Activated naive CD8-positive, alpha-beta T cell treated with anti-CD3 and anti-CD28 coated beads, Interleukin-2, amount 10 ng/mL, durations not matched to agents 7 days and 5 days (primary cell): ENCODE measurements around the gene MED7. TPM values are rescaled to one million over a fixed set of nuclear protein-coding genes. Genes with fewer than 3 reads are reported as not detected.
A peak's percentile ranks its signal among the peaks of the same experiment; 100 is the strongest.
"Not testable (repeated sequence)": the region's sequence is repeated elsewhere in the genome, so short reads cannot be mapped to it uniquely, and the experiment has no call there.

Experiments
- ATAC-seq: fragments of 150-1000 bp; cut with Tn5 transposase; one replicate; pipeline ENCODE4 v1.10.0; 2021; ENCODE audit warnings: low read depth, moderate library complexity
- POLR2A ChIA-PET: fragments of 350-600 bp; sonication (Branson Sonifier 250); formaldehyde crosslinking; loops from one replicate; lab custom pipeline; 2021; ENCODE audit warnings: antibody characterized with exemption; lab: Charles Lee
- DNase-seq: peaks from one replicate; pipeline ENCODE4 v3.0.0; 2021
- H3K27ac Mint-ChIP-seq: one replicate; pipeline ENCODE4 v1.8.0; 2022; ENCODE audit warnings: mild to moderate bottlenecking, mixed read lengths
- H3K27me3 Mint-ChIP-seq: one replicate; pipeline ENCODE4 v1.8.0; 2022; ENCODE audit warnings: mild to moderate bottlenecking, moderate library complexity, mixed read lengths
- H3K36me3 Mint-ChIP-seq: one replicate; pipeline ENCODE4 v1.8.0; 2021; ENCODE audit warnings: mild to moderate bottlenecking, mixed read lengths
- H3K4me1 Mint-ChIP-seq: one replicate; pipeline ENCODE4 v1.8.0; 2021; ENCODE audit warnings: mixed read lengths
- H3K4me3 Mint-ChIP-seq: one replicate; pipeline ENCODE4 v1.8.0; 2022; ENCODE audit warnings: mild to moderate bottlenecking, moderate library complexity, mixed read lengths
- H3K9me3 Mint-ChIP-seq: one replicate; pipeline ENCODE4 v1.8.0; 2021; ENCODE audit warnings: mixed read lengths
- total RNA-seq, 2 experiments: library from RNA; stranded (reverse); gene quantifications; one replicate each; pipeline ENCODE4 v1.2.3, GENCODE V29; 2021

MED7 gene, protein sequence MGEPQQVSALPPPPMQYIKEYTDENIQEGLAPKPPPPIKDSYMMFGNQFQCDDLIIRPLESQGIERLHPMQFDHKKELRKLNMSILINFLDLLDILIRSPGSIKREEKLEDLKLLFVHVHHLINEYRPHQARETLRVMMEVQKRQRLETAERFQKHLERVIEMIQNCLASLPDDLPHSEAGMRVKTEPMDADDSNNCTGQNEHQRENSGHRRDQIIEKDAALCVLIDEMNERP
- 10 to 100 TPM; 15.3 to 15.5 TPM for total RNA-seq

DNA sequence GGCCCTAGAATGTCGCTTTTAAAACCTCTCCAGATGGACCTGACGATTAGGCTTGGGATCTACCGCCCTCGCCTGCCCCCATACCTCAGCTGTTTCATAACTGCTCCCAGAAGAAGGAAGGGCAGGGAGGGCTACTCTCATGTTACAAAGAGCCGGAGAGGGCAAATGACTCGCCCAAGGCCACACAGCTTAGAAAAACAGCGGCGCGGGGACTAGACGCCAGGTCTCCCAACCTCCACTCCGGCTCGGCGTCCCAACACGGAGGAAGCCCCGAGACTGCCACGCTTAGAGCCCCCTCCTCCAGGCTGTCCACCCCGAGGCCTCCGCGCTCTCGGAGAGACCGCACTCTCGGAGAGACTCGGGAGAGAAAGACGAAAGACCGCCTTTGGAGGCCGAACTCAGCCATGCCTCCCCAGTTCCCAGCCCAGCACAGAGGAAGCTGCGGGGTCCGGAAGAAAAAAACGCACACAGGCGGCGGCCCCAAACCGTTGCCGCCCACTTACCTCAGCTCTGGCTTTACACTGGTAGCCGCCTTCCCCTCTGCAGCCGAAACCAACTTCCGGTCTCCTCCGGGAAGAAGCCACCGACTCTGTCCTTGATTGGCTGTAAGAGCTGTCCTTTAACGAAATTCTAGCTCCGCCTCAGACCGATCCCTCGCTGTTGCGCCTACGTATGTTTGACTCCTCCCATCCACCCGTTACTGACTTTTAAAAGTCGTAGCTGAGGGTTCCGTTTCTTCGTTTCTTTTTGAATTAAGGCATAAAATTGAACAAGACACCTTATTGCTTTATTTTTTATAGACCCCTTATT, at the start of gene MED7:
Gene MED7, minus strand, starts transcription at position 549 of the 810 bp plus-strand sequence. CDS start 3,434 bp downstream, outside the sequence.
- Mint-ChIP-seq H3K9me3 (peaks cover 4% of the 10 kb centered on the region), H3K4me1 (peaks cover 23% of the 10 kb centered on the region), H3K36me3 (peaks cover 31% of the 10 kb centered on the region), H3K27ac (peak within 1 kb of the TSS; percentile 96), H3K27me3 (no peaks in the 10 kb centered on the region), H3K4me3 (peak within 1 kb of the TSS; percentile 86)
- ATAC-seq (peak; percentile 98), DNase-seq (peak; percentile 87)
- POLR2A ChIA-PET: interaction anchor here (0.5 to 3.1 kb wide), 50 partner anchors 9 to 601 kb away, joined by 3 to 60 read pairs (median 4); partner anchors contain the start of genes CYFIP2, HAVCR2, ITK and LSM11

DNA sequence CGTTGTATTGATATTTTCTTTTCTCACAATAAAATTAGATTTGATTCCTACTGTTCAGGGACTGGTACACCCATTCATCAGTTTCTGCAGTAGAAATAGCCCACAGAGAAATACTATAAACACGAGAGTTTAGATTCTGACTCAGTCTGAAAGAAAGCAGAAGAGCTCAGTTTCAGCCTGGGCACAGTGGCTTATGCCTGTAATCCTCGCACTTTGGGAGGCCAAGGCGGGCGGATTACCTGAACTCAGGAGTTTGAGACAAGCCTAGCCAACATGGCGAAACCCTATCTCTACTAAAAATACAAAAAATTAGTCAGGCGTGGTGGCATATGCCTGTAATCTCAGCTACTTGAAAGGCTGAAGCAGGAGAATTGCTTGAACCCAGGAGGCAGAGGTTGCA, 46.6 kb upstream of the MED7 start:
- DNase-seq (no peak), ATAC-seq (peak; percentile 24)
- H3K36me3 Mint-ChIP-seq: peaks cover 77% of the 10 kb centered on the region
- H3K27ac Mint-ChIP-seq: peak overlapping the region; percentile 82
- no peaks in the 10 kb centered on the region for H3K9me3 Mint-ChIP-seq
- no peaks in the 10 kb centered on the region for H3K27me3 Mint-ChIP-seq
- peak overlapping the region; percentile 85 for H3K4me3 Mint-ChIP-seq
- POLR2A ChIA-PET: interaction anchor here (0.6 to 15.5 kb wide), 12 partner anchors 8 to 94 kb away, joined by 3 to 194 read pairs (median 14); partner anchors contain the start of gene ITK
- peaks cover 73% of the 10 kb centered on the region for H3K4me1 Mint-ChIP-seq

DNA sequence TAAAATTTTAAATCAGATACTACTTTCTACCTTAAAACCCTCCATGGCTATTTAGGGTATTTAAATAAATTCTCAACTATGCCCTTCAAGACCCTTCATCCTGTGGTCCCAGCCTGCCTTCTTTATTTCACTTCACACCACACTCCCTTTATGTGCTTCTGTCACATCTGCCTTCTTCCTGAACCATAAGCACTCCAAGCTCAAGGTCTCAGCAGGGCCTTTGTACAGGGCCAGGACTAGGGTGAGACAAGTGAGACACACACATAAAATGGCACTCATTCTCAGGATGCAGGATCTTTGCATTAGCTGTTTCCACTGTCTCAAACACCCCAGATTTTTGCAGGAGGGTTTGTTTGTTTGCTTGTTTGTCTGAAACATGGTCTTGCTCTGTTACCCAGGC, 45.6 kb upstream of the MED7 start:
- Mint-ChIP-seq H3K9me3 (no peaks in the 10 kb centered on the region), H3K4me1 (peaks cover 65% of the 10 kb centered on the region), H3K27me3 (no peaks in the 10 kb centered on the region), H3K4me3 (peak overlapping the region; percentile 85), H3K36me3 (peaks cover 79% of the 10 kb centered on the region), H3K27ac (peak overlapping the region; percentile 82)
- peak; percentile 25 for ATAC-seq
- POLR2A ChIA-PET: interaction anchor here (1.7 to 15.5 kb wide), 9 partner anchors 7 to 85 kb away, joined by 4 to 194 read pairs (median 27); partner anchors contain the start of gene ITK
- no peak for DNase-seq

DNA sequence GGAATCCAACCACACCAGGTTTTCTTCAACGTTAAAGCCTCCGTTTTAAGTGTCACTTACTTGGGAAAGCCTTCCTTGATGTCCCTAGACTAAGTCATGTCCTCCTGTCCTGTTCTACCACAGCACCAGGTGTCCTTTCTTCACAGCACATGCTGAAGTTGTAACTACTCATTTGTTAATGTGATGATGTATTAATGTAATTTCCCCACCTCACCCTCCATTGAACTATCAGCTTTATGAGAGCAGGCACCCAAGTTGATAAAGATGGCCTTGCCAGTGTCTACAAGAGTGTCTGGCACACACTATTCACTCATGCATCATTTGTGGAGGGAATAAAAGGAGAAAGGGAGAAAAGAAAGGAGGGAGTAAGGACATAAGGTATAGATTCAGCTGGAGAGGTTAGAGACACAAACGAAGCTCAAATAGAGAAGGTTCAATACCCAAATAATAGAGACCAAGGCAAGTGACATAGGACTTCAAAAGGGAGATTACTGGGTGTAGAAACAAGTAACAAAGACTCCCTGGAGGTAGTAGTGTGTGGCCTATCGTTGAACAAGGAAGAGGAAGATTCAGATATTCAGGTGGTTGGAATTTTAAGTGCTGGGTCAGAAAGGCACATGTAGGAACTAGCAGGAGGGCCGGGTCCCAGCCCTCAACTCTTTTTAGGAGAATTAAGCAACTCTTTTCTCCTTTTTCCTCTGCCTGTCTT, 44.5 kb upstream of the MED7 start:
- H3K4me1 Mint-ChIP-seq: peaks cover 56% of the 10 kb centered on the region
- H3K9me3 Mint-ChIP-seq: no peaks in the 10 kb centered on the region
- POLR2A ChIA-PET: interaction anchor here (0.7 to 15.5 kb wide), 13 partner anchors 9 to 86 kb away, joined by 3 to 194 read pairs (median 16); partner anchors contain the start of gene MED7
- ATAC-seq: no peak
- H3K36me3 Mint-ChIP-seq: peaks cover 79% of the 10 kb centered on the region
- no peak for DNase-seq
- peak overlapping the region; percentile 85 for H3K4me3 Mint-ChIP-seq
- peak overlapping the region; percentile 82 for H3K27ac Mint-ChIP-seq
- H3K27me3 Mint-ChIP-seq: no peaks in the 10 kb centered on the region

DNA sequence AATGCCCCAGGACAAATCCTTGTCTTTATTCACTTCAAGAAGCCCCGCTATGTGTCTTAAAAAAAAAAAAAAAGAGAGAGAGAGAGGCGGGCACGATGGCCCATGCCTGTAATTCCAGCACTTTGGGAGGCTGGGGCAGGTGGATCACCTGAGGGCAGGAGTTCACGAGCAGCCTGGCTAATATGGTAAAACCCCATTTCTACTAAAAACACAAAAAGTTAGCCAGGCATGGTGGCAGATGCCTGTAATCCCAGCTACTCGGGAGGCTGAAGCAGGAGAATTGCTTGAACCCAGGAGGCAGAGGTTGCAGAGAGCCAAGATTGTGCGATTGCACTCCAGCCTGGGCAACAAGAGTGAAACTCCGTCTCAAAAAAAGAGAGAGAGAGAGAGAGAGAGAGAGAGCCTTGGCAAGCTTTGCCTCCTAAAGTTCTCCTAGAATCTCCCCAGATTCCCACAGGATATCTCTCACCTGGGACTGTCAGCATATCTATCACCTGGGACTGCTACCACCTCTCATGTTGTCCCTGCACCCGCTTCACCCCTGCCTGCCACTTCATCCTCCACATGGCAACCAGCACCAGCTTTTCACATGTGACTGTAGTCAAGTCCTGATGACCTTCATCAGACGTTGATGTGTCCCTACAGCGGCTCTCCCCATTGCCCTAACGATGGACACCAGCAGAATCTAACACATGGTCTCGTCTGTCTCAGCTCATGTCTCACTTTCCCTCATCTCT, 43.8 kb upstream of the MED7 start:
- Mint-ChIP-seq H3K36me3 (peaks cover 81% of the 10 kb centered on the region), H3K4me3 (peak overlapping the region; percentile 85), H3K27me3 (no peaks in the 10 kb centered on the region), H3K4me1 (peaks cover 50% of the 10 kb centered on the region), H3K27ac (peak overlapping the region; percentile 82), H3K9me3 (no peaks in the 10 kb centered on the region)
- ATAC-seq (no peak), DNase-seq (no peak)
- POLR2A ChIA-PET: interaction anchor here (0.7 to 15.5 kb wide), 13 partner anchors 9 to 1623 kb away, joined by 3 to 194 read pairs (median 16); partner anchors contain the start of gene MED7

DNA sequence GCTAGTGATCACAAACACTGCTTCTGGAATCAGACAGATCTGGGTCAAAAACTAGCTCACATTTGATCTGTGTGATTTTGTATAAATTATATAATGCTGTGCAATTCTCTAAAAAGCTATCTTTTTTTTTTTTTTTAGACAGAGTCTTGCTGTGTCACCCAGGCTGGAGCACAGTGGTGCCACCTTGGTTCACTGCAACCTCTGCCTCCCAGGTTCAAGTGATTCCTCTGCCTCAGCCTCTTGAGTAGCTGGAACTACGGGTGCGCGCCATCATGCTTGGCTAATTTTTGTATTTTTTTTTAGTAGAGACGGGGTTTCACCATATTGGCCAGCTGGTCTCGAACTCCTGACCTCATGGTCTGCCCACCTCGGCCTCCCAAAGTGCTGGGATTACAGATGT, 42.5 kb upstream of the MED7 start:
- ATAC-seq, DNase-seq, H3K9me3 Mint-ChIP-seq, H3K27me3 Mint-ChIP-seq: not testable (repeated sequence)
- POLR2A ChIA-PET: interaction anchor here (0.6 to 15.5 kb wide), 11 partner anchors 7 to 429 kb away, joined by 3 to 194 read pairs (median 16); partner anchors contain the start of gene MED7
- H3K36me3 Mint-ChIP-seq: peaks cover 76% of the 10 kb centered on the region
- peak overlapping the region; percentile 84 for H3K27ac Mint-ChIP-seq
- H3K4me3 Mint-ChIP-seq: peak overlapping the region; percentile 85
- H3K4me1 Mint-ChIP-seq: peaks cover 42% of the 10 kb centered on the region

DNA sequence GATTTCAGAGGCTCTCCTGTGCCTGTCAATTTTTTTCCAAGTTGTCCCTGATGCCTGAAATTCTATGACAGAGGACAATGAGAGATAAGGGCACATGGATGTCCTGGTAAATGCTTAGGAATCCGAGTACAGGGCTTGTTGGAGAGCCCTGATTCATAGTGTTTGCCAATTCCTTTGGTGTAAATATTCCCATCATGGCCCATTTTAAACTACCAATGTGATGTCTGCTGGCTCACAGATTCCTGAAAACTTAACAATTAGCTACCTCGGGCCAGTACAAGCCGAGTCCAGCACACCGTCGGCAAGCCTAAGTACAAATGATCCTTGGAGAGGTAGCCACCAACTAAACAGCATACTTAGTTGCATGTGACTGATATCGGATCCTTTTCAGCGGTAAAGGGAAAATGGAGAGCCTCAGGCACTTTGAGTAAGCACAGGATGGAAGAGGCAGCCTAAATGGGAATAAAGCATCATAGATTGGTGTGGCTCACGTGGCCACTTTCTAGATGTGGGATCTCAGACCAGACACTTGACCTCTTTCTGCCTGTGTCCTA, 41.5 kb upstream of the MED7 start:
- POLR2A ChIA-PET: interaction anchor here (0.6 to 15.5 kb wide), 9 partner anchors 8 to 88 kb away, joined by 3 to 194 read pairs (median 16); partner anchors contain the start of gene MED7
- peaks cover 47% of the 10 kb centered on the region for H3K4me1 Mint-ChIP-seq
- H3K9me3 Mint-ChIP-seq: no peaks in the 10 kb centered on the region
- peak overlapping the region; percentile 84 for H3K27ac Mint-ChIP-seq
- H3K4me3 Mint-ChIP-seq: peak overlapping the region; percentile 85
- no peaks in the 10 kb centered on the region for H3K27me3 Mint-ChIP-seq
- DNase-seq (no peak), ATAC-seq (no peak)
- H3K36me3 Mint-ChIP-seq: peaks cover 71% of the 10 kb centered on the region

DNA sequence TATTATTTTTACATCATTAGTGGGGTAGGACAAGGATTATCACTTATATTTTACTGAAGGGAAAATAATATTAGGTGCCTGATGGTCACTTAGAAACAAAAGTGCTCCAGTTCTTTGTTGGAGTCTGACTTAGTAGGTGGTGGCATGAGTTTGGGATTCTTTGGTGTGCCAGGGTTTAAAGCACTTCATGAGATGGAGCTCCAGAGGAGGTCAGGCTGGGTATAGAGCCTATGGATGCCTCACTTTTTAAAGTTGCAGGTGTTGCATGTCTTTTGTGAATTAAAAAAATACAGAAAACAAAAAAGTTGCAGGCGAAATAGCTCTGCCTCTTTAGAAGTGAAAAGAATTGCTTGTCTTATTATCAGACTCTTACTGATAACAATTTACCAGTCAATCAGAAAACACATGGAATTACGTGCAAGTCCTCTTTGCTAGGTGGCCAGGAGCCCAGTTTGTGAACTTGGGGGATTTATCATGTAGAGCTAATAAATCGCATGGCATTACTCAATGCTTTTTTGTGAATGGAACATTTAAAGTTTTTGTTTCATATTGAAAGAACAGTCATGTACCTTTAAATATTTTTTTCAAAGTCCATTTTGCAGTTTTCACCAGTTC, 39.6 kb upstream of the MED7 start:
- no peak for DNase-seq
- POLR2A ChIA-PET: interaction anchor here (0.7 to 15.5 kb wide), 16 partner anchors 10 to 90 kb away, joined by 3 to 194 read pairs (median 8); partner anchors contain the start of gene MED7

DNA sequence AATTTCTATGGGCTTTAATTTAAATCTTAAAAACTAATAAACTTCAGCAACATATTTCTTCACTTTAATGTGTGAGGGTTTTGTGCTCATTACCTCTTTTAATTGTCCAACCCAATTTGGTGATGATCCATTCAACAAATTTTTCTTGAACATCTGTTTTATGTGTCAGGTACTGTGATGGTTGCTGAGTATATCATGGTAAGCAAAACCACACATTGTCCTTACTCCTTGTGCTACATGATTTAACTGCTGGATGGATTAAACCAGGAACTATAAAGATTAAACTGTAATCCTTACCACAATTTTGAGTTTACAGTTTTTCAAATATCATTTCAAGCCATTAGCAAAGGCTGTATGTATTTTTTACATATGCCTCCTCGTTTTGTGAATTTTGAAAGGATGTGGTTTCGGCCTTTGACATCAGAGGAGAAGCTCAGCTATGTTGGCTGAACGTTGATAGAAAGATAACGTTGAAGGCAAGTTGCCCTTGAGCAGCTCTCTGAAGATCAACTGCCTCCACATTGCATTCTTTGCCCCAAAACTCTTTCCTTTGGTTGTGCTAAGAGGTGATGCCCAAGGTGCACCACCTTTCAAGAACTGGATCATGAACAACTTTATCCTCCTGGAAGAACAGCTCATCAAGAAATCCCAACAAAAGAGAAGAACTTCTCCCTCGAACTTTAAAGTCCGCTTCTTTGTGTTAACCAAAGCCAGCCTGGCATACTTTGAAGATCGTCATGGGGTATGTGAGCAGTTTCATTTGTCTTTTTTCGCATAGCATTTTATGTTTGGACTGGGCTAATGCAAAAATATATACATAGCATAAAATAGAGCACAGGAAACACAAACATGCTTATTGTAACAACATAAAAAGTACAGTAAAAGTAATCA, 38.0 kb upstream of the MED7 start, which contains the start of gene ITK:
Gene ITK, plus strand, starts transcription at position 467 of the 891 bp plus-strand sequence. Its CDS starts 138 bp downstream, at position 605.
- peak within 1 kb of the TSS; percentile 96 for H3K4me3 Mint-ChIP-seq
- ATAC-seq: peak; percentile 74
- peaks cover 37% of the 10 kb centered on the region for H3K36me3 Mint-ChIP-seq
- peak within 1 kb of the TSS; percentile 99 for H3K27ac Mint-ChIP-seq
- POLR2A ChIA-PET: interaction anchor here (0.8 to 15.5 kb wide), 18 partner anchors 9 to 123 kb away, joined by 3 to 194 read pairs (median 8); partner anchors contain the start of genes GARIN3 and MED7
- H3K27me3 Mint-ChIP-seq: no peaks in the 10 kb centered on the region
- no peaks in the 10 kb centered on the region for H3K9me3 Mint-ChIP-seq
- DNase-seq: no peak
- H3K4me1 Mint-ChIP-seq: peaks cover 41% of the 10 kb centered on the region

More for the DNA sequence above, 39.6 kb upstream of the MED7 start:
- Mint-ChIP-seq H3K27ac (peak overlapping the region; percentile 99), H3K27me3 (no peaks in the 10 kb centered on the region), H3K36me3 (peaks cover 53% of the 10 kb centered on the region), H3K9me3 (no peaks in the 10 kb centered on the region), H3K4me3 (peak overlapping the region; percentile 96), H3K4me1 (peaks cover 47% of the 10 kb centered on the region)
- no peak for ATAC-seq

DNA sequence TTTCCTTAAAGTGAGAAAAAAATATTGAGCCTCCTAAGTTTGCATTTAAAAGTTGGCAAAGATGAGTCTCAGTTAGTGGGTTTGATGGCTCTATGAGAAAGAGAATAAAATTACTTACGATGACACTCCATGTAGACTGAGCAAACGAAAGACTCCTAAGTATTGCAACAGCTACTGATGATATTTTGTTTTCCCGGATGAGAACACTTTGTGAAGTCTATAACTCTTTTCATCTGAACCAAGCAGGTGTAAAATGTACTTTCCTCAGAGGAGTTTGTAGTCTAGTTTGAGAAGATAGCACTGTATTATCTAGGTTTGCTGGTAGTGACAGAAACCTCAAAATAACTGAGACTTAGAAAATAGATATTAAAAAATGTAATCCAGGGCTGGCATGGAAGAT, 36.3 kb upstream of the MED7 start:
- no peak for ATAC-seq
- H3K9me3 Mint-ChIP-seq: no peaks in the 10 kb centered on the region
- peak overlapping the region; percentile 78 for H3K4me3 Mint-ChIP-seq
- peaks cover 48% of the 10 kb centered on the region for H3K4me1 Mint-ChIP-seq
- H3K36me3 Mint-ChIP-seq: peaks cover 26% of the 10 kb centered on the region
- no peaks in the 10 kb centered on the region for H3K27me3 Mint-ChIP-seq
- POLR2A ChIA-PET: interaction anchor here (0.5 to 15.5 kb wide), 8 partner anchors 13 to 258 kb away, joined by 3 to 194 read pairs (median 20); partner anchors contain the start of gene MED7
- DNase-seq: no peak
- H3K27ac Mint-ChIP-seq: peak overlapping the region; percentile 91
